Measurements from ENCODE around the gene RET.
"Not testable (repeated sequence)": the region's sequence is repeated elsewhere in the genome, so short reads cannot be mapped to it uniquely, and the experiment has no call there.

Gene RET

GRCh38 chr10:43145311-43145710 lies 68.4 kb downstream of the RET start:
- Histone ChIP-seq H3K4me1 (ENCODE audit: control insufficient read depth in 1 of 2, insufficient read depth in 2 of 2, low read length in 2 of 2) (peaks cover 0 to 2% of the 10 kb centered on the region in 2 donors), H3K4me3 (ENCODE audit: low read depth in 1 of 2, low read length in 2 of 2) (no peak overlapping the region), H3K27ac (ENCODE audit: low read depth, low read length) (no peak overlapping the region), H3K36me3 (ENCODE audit: control insufficient read depth in 1 of 2, insufficient read depth in 2 of 2, low read length in 2 of 2) (no peaks in the 10 kb centered on the region), H3K9ac (ENCODE audit: low read depth in 1 of 2, low read length in 2 of 2) (no peak overlapping the region), H3K27me3 (ENCODE audit: control insufficient read depth in 1 of 2, insufficient read depth in 2 of 2, low read length in 2 of 2) (no peaks in the 10 kb centered on the region), H3K9me3 (ENCODE audit: control insufficient read depth in 1 of 2, low read length in 2 of 2) (peaks cover 0 to 10% of the 10 kb centered on the region in 2 donors)

DNA sequence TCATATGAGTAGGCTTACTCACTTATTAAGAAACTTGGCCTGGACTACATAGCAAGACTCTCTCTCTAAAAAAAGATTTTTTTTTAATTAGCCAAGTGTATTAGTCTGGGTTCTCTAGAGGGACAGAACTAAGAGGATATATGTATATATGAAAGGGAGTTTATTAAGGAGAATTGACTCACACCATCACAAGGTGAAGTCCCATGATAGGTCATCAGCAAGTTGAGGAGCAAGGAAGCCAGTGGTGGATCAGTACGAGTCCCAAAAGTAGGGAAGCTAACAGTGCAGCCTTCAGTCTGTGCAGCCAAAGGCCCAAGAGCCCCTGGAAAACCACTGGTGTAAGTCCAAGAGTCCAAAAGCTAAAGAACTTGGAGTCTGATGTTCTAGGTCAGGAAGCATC lies 69.1 kb downstream of the RET start:
- H3K9me3 ChIP-seq (ENCODE audit: control insufficient read depth in 1 of 2, low read length in 2 of 2); H3K27me3 ChIP-seq (ENCODE audit: control insufficient read depth in 1 of 2, insufficient read depth in 2 of 2, low read length in 2 of 2); H3K4me1 ChIP-seq (ENCODE audit: control insufficient read depth in 1 of 2, insufficient read depth in 2 of 2, low read length in 2 of 2); H3K27ac ChIP-seq (ENCODE audit: low read depth, low read length); H3K9ac ChIP-seq (ENCODE audit: low read depth in 1 of 2, low read length in 2 of 2); H3K36me3 ChIP-seq (ENCODE audit: control insufficient read depth in 1 of 2, insufficient read depth in 2 of 2, low read length in 2 of 2); H3K4me3 ChIP-seq (ENCODE audit: low read depth in 1 of 2, low read length in 2 of 2): not testable (repeated sequence)

DNA sequence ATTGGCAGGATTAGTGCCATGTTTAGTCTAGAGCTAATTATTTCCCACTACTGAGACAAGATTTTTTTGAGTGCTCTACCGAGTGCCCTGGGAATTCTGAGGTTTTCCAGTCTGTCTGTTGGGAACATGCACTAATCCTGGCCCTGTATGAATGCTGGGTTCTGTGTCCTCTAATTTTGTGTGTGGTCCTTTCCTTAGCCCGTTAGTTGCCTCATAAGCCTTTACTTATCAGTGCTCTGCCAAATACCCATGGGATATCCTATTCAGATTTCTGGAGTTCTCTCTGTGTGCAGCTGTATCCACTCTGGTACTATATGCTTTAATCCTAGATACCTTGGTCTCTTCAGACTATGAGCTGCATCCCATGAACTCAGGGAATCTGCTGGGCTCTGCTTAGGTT lies 74.5 kb downstream of the RET start:
- no peaks in the 10 kb centered on the region for H3K27me3 ChIP-seq (ENCODE audit: control insufficient read depth in 1 of 2, insufficient read depth in 2 of 2, low read length in 2 of 2)
- H3K4me1 ChIP-seq (ENCODE audit: control insufficient read depth in 1 of 2, insufficient read depth in 2 of 2, low read length in 2 of 2): peaks cover 0 to 8% of the 10 kb centered on the region in 2 donors
- no peak overlapping the region for H3K27ac ChIP-seq (ENCODE audit: low read depth, low read length)
- no peak overlapping the region for H3K9ac ChIP-seq (ENCODE audit: low read depth in 1 of 2, low read length in 2 of 2)
- peaks cover 0 to 10% of the 10 kb centered on the region in 2 donors for H3K9me3 ChIP-seq (ENCODE audit: control insufficient read depth in 1 of 2, low read length in 2 of 2)
- no peaks in the 10 kb centered on the region for H3K36me3 ChIP-seq (ENCODE audit: control insufficient read depth in 1 of 2, insufficient read depth in 2 of 2, low read length in 2 of 2)
- H3K4me3 ChIP-seq (ENCODE audit: low read depth in 1 of 2, low read length in 2 of 2): no peak overlapping the region

- Histone ChIP-seq H3K9ac (ENCODE audit: low read depth in 1 of 2, low read length in 2 of 2) (no peak overlapping the region), H3K4me3 (ENCODE audit: low read depth in 1 of 2, low read length in 2 of 2) (no peak overlapping the region), H3K4me1 (ENCODE audit: control insufficient read depth in 1 of 2, insufficient read depth in 2 of 2, low read length in 2 of 2) (peaks cover 0 to 8% of the 10 kb centered on the region in 2 donors), H3K27ac (ENCODE audit: low read depth, low read length) (no peak overlapping the region), H3K27me3 (ENCODE audit: control insufficient read depth in 1 of 2, insufficient read depth in 2 of 2, low read length in 2 of 2) (no peaks in the 10 kb centered on the region), H3K9me3 (ENCODE audit: control insufficient read depth in 1 of 2, low read length in 2 of 2) (peaks cover 0 to 5% of the 10 kb centered on the region in 2 donors), H3K36me3 (ENCODE audit: control insufficient read depth in 1 of 2, insufficient read depth in 2 of 2, low read length in 2 of 2) (no peaks in the 10 kb centered on the region)
Observed at GRCh38 chr10:43153901-43154300, 77.0 kb downstream of the RET start.

- Histone ChIP-seq H3K27ac (ENCODE audit: low read depth, low read length) (no peak overlapping the region), H3K9me3 (ENCODE audit: control insufficient read depth in 1 of 2, low read length in 2 of 2) (no peaks in the 10 kb centered on the region), H3K4me3 (ENCODE audit: low read depth in 1 of 2, low read length in 2 of 2) (no peak overlapping the region), H3K4me1 (ENCODE audit: control insufficient read depth in 1 of 2, insufficient read depth in 2 of 2, low read length in 2 of 2) (peaks cover 0 to 8% of the 10 kb centered on the region in 2 donors), H3K36me3 (ENCODE audit: control insufficient read depth in 1 of 2, insufficient read depth in 2 of 2, low read length in 2 of 2) (no peaks in the 10 kb centered on the region), H3K27me3 (ENCODE audit: control insufficient read depth in 1 of 2, insufficient read depth in 2 of 2, low read length in 2 of 2) (no peaks in the 10 kb centered on the region), H3K9ac (ENCODE audit: low read depth in 1 of 2, low read length in 2 of 2) (no peak overlapping the region)
Observed at GRCh38 chr10:43155221-43155620, 78.4 kb downstream of the RET start.

DNA sequence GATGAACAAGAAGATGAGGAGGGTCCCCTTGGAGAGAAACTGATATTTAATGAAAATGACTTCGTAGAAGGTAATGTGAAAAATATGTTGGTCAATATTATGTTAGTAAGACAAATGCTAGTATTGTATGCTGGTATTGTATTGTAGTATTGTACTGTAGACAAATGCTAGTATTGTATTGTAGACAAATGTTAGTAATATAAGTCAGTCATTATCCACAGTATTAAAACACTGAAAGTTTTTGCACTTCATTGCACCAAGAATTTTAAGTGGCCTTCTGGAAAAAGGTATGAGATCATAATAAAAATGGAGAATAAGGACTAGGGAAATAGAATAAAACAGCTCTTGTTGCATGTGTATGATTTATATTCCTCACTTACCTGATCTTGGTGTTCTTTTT lies 78.9 kb downstream of the RET start:
- no peak overlapping the region for H3K9ac ChIP-seq (ENCODE audit: low read depth in 1 of 2, low read length in 2 of 2)

GRCh38 chr10:43156590-43157341 lies 79.9 kb downstream of the RET start:
- Histone ChIP-seq H3K9me3 (ENCODE audit: control insufficient read depth in 1 of 2, low read length in 2 of 2) (no peaks in the 10 kb centered on the region), H3K4me3 (ENCODE audit: low read depth in 1 of 2, low read length in 2 of 2) (no peak overlapping the region), H3K36me3 (ENCODE audit: control insufficient read depth in 1 of 2, insufficient read depth in 2 of 2, low read length in 2 of 2) (peaks cover 0 to 6% of the 10 kb centered on the region in 2 donors), H3K27ac (ENCODE audit: low read depth, low read length) (no peak overlapping the region), H3K9ac (ENCODE audit: low read depth in 1 of 2, low read length in 2 of 2) (no peak overlapping the region), H3K27me3 (ENCODE audit: control insufficient read depth in 1 of 2, insufficient read depth in 2 of 2, low read length in 2 of 2) (no peaks in the 10 kb centered on the region), H3K4me1 (ENCODE audit: control insufficient read depth in 1 of 2, insufficient read depth in 2 of 2, low read length in 2 of 2) (peaks cover 0 to 2% of the 10 kb centered on the region in 2 donors)

More for the DNA sequence above, 78.9 kb downstream of the RET start:
- Histone ChIP-seq H3K27me3 (ENCODE audit: control insufficient read depth in 1 of 2, insufficient read depth in 2 of 2, low read length in 2 of 2) (no peaks in the 10 kb centered on the region), H3K4me1 (ENCODE audit: control insufficient read depth in 1 of 2, insufficient read depth in 2 of 2, low read length in 2 of 2) (peaks cover 0 to 8% of the 10 kb centered on the region in 2 donors), H3K36me3 (ENCODE audit: control insufficient read depth in 1 of 2, insufficient read depth in 2 of 2, low read length in 2 of 2) (no peaks in the 10 kb centered on the region), H3K4me3 (ENCODE audit: low read depth in 1 of 2, low read length in 2 of 2) (no peak overlapping the region), H3K9me3 (ENCODE audit: control insufficient read depth in 1 of 2, low read length in 2 of 2) (no peaks in the 10 kb centered on the region), H3K27ac (ENCODE audit: low read depth, low read length) (no peak overlapping the region)

- no peaks in the 10 kb centered on the region for H3K9me3 ChIP-seq (ENCODE audit: control insufficient read depth in 1 of 2, low read length in 2 of 2)
- no peak overlapping the region for H3K4me3 ChIP-seq (ENCODE audit: low read depth in 1 of 2, low read length in 2 of 2)
- no peaks in the 10 kb centered on the region for H3K27me3 ChIP-seq (ENCODE audit: control insufficient read depth in 1 of 2, insufficient read depth in 2 of 2, low read length in 2 of 2)
- peaks cover 5 to 11% of the 10 kb centered on the region in 2 donors for H3K36me3 ChIP-seq (ENCODE audit: control insufficient read depth in 1 of 2, insufficient read depth in 2 of 2, low read length in 2 of 2)
- no peak overlapping the region for H3K27ac ChIP-seq (ENCODE audit: low read depth, low read length)
- no peak overlapping the region for H3K9ac ChIP-seq (ENCODE audit: low read depth in 1 of 2, low read length in 2 of 2)
- H3K4me1 ChIP-seq (ENCODE audit: control insufficient read depth in 1 of 2, insufficient read depth in 2 of 2, low read length in 2 of 2): no peaks in the 10 kb centered on the region
Observed at GRCh38 chr10:43158636-43159035, 81.8 kb downstream of the RET start.

GRCh38 chr10:43160046-43160920 lies 83.4 kb downstream of the RET start:
- Histone ChIP-seq H3K4me3 (ENCODE audit: low read depth in 1 of 2, low read length in 2 of 2) (no peak overlapping the region), H3K27me3 (ENCODE audit: control insufficient read depth in 1 of 2, insufficient read depth in 2 of 2, low read length in 2 of 2) (no peaks in the 10 kb centered on the region), H3K9ac (ENCODE audit: low read depth in 1 of 2, low read length in 2 of 2) (no peak overlapping the region), H3K36me3 (ENCODE audit: control insufficient read depth in 1 of 2, insufficient read depth in 2 of 2, low read length in 2 of 2) (peaks cover 5 to 11% of the 10 kb centered on the region in 2 donors), H3K4me1 (ENCODE audit: control insufficient read depth in 1 of 2, insufficient read depth in 2 of 2, low read length in 2 of 2) (no peaks in the 10 kb centered on the region), H3K27ac (ENCODE audit: low read depth, low read length) (no peak overlapping the region), H3K9me3 (ENCODE audit: control insufficient read depth in 1 of 2, low read length in 2 of 2) (no peaks in the 10 kb centered on the region)

DNA sequence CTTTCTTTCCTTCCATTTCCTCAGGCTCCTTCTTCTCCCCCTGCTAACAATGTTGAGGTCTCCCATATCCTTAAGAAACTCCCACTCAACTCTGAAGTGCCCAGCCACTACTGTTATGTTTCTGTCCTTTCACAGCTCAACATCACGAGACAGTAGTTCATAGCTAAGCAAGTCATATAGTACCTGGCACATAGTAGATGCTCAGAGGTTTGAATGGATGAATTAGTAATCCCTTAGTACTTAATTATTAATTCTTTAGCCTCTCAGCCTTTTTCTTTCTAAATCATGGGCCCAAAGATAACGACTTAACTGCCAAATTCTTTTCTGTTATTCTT lies 84.0 kb downstream of the RET start:
- no peak overlapping the region for H3K27ac ChIP-seq (ENCODE audit: low read depth, low read length)

More for the DNA sequence above, 84.0 kb downstream of the RET start:
- Histone ChIP-seq H3K9me3 (ENCODE audit: control insufficient read depth in 1 of 2, low read length in 2 of 2) (no peaks in the 10 kb centered on the region), H3K4me3 (ENCODE audit: low read depth in 1 of 2, low read length in 2 of 2) (no peak overlapping the region), H3K9ac (ENCODE audit: low read depth in 1 of 2, low read length in 2 of 2) (no peak overlapping the region), H3K36me3 (ENCODE audit: control insufficient read depth in 1 of 2, insufficient read depth in 2 of 2, low read length in 2 of 2) (peaks cover 5 to 11% of the 10 kb centered on the region in 2 donors), H3K27me3 (ENCODE audit: control insufficient read depth in 1 of 2, insufficient read depth in 2 of 2, low read length in 2 of 2) (no peaks in the 10 kb centered on the region), H3K4me1 (ENCODE audit: control insufficient read depth in 1 of 2, insufficient read depth in 2 of 2, low read length in 2 of 2) (no peaks in the 10 kb centered on the region)
